Erythroblast (primary cell): ENCODE results near the gene GBP2.

ENCODE experiments used
- GATA1 ChIP-seq: IDR thresholded peaks from 2 replicates; pipeline ENCODE4 v1.6.1; 2011; ENCODE audit warnings: low read depth, mild to moderate bottlenecking, control low read depth, low read length, moderate library complexity
- POLR2A ChIP-seq: IDR thresholded peaks from 2 replicates; pipeline ENCODE4 v1.6.1; 2011; ENCODE audit warnings: mild to moderate bottlenecking, low read length

DNA sequence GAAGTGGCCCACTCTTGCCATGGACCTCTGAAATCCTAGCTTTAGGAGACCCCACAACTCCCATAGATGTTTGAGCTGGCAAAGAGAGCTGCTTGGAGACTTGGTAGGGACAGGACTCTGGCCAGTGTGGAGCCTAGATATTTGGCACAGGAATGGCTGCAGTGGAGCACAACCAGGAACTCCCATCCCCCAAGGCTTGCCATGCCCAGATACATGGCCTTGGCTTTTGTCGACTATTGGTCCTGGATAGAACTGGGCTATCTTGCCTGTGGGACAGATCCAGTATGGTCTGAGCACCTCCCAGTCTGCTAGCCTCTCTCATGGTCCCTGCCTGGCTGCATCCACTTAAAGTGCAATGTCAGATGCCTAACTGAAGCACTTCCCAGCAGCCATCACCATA lies 7.8 kb upstream of the GBP2 start:
- TF ChIP-seq POLR2A (no peak), GATA1 (no peak)
